GM13977 (cell line): ENCODE results near the gene FMO1.

Experiments used
- DNase-seq: peaks from one replicate; pipeline ENCODE4 v3.0.0; 2012; ENCODE audit warnings: low spot score
- CTCF ChIP-seq: IDR thresholded peaks from 2 replicates; pipeline ENCODE4 v1.5.1; 2012; ENCODE audit warnings: mild to moderate bottlenecking, control low read depth; ENCODE audit not compliant: insufficient read depth; ENCODE audit errors: extremely low read depth, missing control alignments
- in situ Hi-C: fragments of 300-500 bp; cut with MboI; formaldehyde crosslinking; loops from one replicate; pipeline ENCODE4 v1.12.0; 2022; ENCODE audit warnings: low sequenced_read_pairs, low pct_unique_long_range_greater_than_20kb, mixed read lengths, inconsistent platforms; ENCODE audit not compliant: unreplicated experiment

Gene FMO1

GRCh38 chr1:171251952-171252300 is 3.6 kb downstream of the FMO1 start:
- in situ Hi-C loops: loop anchor here (10.0 kb wide), 1 partner anchor 53 kb away; no protein-coding TSS in a partner anchor
- TF ChIP-seq CTCF: no peak
- no peak for DNase-seq

- in situ Hi-C loops: loop anchor here (10.0 kb wide), 1 partner anchor 52 kb away; no protein-coding TSS in a partner anchor
- peak; percentile 35 for DNase-seq
- TF ChIP-seq CTCF: no peak
These were observed 4.2 kb downstream of the FMO1 start for GRCh38 chr1:171252482-171252881.

- no peak for DNase-seq
- in situ Hi-C loops: loop anchor here (10.0 kb wide), 1 partner anchor 50 kb away; no protein-coding TSS in a partner anchor
- TF ChIP-seq CTCF: no peak
These were observed 6.6 kb downstream of the FMO1 start for GRCh38 chr1:171254859-171255258.

- TF ChIP-seq CTCF: no peak
- in situ Hi-C loops: loop anchor here (10.0 kb wide), 1 partner anchor 48 kb away; no protein-coding TSS in a partner anchor
- no peak for DNase-seq
These were observed 8.8 kb downstream of the FMO1 start for GRCh38 chr1:171256940-171257606.

GRCh38 chr1:171257607-171258076 is 9.3 kb downstream of the FMO1 start:
- TF ChIP-seq CTCF: no peak
- in situ Hi-C loops: loop anchor here (10.0 kb wide), 1 partner anchor 47 kb away; no protein-coding TSS in a partner anchor
- no peak for DNase-seq

GRCh38 chr1:171258429-171258828 is 10.1 kb downstream of the FMO1 start:
- no peak for TF ChIP-seq CTCF
- DNase-seq: no peak
- in situ Hi-C loops: loop anchor here (10.0 kb wide), 1 partner anchor 46 kb away; no protein-coding TSS in a partner anchor
